Glutamatergic neuron (in vitro differentiated cells): Measurements from ENCODE around the gene IFI27L1. TPM values are rescaled to one million over a fixed set of nuclear protein-coding genes. Genes with fewer than 3 reads are reported as not detected.

ENCODE experiments used
- DNase-seq: peaks from one replicate; pipeline ENCODE4 v3.0.0; 2022
- H3K27ac Mint-ChIP-seq: one replicate; pipeline ENCODE4 v1.8.0; 2020; ENCODE audit warnings: mild to moderate bottlenecking, mixed read lengths, inconsistent platforms; ENCODE audit not compliant: unreplicated experiment
- H3K27me3 Mint-ChIP-seq: one replicate; pipeline ENCODE4 v1.8.0; 2020; ENCODE audit warnings: mild to moderate bottlenecking, moderate library complexity, mixed read lengths, inconsistent platforms; ENCODE audit not compliant: unreplicated experiment
- H3K36me3 Mint-ChIP-seq: one replicate; pipeline ENCODE4 v1.8.0; 2020; ENCODE audit warnings: mild to moderate bottlenecking, mixed read lengths, inconsistent platforms; ENCODE audit not compliant: unreplicated experiment
- H3K4me1 Mint-ChIP-seq: one replicate; pipeline ENCODE4 v1.8.0; 2020; ENCODE audit warnings: mild to moderate bottlenecking, low read depth, mixed read lengths, inconsistent platforms; ENCODE audit not compliant: unreplicated experiment
- H3K4me3 Mint-ChIP-seq: one replicate; pipeline ENCODE4 v1.8.0; 2020; ENCODE audit warnings: mild to moderate bottlenecking, mixed read lengths, inconsistent platforms; ENCODE audit not compliant: unreplicated experiment
- H3K9me3 Mint-ChIP-seq: one replicate; pipeline ENCODE4 v1.8.0; 2020; ENCODE audit warnings: mild to moderate bottlenecking, moderate library complexity, mixed read lengths, inconsistent platforms; ENCODE audit not compliant: unreplicated experiment
- total RNA-seq: library from RNA; stranded (reverse); fragmentation: NEBNext Ultra II Directional; extraction: Animal tissue kit (Norgen Biotek cat#: 25700); gene quantifications from one replicate; pipeline ENCODE4 v1.2.1, GENCODE V29; 2021; ENCODE audit not compliant: unreplicated experiment
- TF ChIP-seq, protein P1 (sequence below): fragments of 200-600 bp; sonication (generic); IDR thresholded peaks from one replicate; pipeline ENCODE4 v1.5.0; 2021; ENCODE audit not compliant: partially characterized antibody, unreplicated experiment

Gene IFI27L1
- total RNA-seq, 1 donor from 2014 or later = 45.7 TPM

DNA sequence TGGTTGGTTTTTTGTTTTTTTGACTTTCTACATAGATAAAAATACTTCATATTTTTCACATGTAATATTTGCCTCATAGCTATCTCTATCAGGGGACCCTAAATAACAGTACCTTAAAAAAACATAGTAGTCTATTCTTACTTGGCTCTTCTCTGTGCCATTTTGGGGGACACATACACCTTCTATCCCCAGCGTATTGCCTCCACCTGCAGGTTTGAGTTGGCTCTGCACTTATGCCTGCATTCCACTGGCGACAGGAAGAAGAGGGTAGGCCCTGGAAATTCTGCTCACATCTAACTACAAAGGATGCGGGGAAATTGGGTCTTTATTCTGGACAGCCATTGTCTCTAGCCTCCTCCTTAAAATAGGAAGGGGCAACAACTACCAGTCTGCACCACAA, 62.1 kb downstream of the IFI27L1 start:
- H3K27me3 Mint-ChIP-seq = no peaks in the 10 kb centered on the region
- no peak overlapping the region for H3K4me3 Mint-ChIP-seq
- peaks cover 7% of the 10 kb centered on the region for H3K4me1 Mint-ChIP-seq
- no peak overlapping the region for H3K27ac Mint-ChIP-seq
- H3K36me3 Mint-ChIP-seq = no peaks in the 10 kb centered on the region
- peaks cover 4% of the 10 kb centered on the region for H3K9me3 Mint-ChIP-seq
- DNase-seq = no peak
- TF ChIP-seq, protein P1, sequence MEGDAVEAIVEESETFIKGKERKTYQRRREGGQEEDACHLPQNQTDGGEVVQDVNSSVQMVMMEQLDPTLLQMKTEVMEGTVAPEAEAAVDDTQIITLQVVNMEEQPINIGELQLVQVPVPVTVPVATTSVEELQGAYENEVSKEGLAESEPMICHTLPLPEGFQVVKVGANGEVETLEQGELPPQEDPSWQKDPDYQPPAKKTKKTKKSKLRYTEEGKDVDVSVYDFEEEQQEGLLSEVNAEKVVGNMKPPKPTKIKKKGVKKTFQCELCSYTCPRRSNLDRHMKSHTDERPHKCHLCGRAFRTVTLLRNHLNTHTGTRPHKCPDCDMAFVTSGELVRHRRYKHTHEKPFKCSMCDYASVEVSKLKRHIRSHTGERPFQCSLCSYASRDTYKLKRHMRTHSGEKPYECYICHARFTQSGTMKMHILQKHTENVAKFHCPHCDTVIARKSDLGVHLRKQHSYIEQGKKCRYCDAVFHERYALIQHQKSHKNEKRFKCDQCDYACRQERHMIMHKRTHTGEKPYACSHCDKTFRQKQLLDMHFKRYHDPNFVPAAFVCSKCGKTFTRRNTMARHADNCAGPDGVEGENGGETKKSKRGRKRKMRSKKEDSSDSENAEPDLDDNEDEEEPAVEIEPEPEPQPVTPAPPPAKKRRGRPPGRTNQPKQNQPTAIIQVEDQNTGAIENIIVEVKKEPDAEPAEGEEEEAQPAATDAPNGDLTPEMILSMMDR = no peak

DNA sequence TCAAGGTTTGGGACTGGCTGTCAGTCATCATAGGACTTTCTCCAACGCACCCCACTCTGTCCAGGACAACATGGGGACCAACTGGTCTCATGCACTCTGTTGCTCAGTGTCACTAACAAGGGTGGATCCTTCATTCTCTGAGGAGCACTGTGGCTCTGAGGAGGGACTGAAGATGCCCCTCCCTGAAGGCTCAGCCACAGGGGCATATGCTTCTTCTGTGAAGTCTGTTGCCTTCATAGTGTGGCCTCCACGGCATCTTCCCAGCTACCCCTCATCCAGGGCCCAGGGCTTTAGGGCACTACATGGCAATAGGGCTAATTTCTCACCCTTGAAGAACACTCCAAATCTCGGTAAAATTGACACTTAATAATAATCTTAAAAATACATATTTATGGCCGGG, 62.6 kb downstream of the IFI27L1 start:
- peaks cover 4% of the 10 kb centered on the region for H3K9me3 Mint-ChIP-seq
- H3K4me1 Mint-ChIP-seq = peaks cover 7% of the 10 kb centered on the region
- no peak overlapping the region for H3K4me3 Mint-ChIP-seq
- DNase-seq = no peak
- no peak overlapping the region for H3K27ac Mint-ChIP-seq
- TF ChIP-seq, protein P1 = no peak
- H3K36me3 Mint-ChIP-seq = no peaks in the 10 kb centered on the region
- no peaks in the 10 kb centered on the region for H3K27me3 Mint-ChIP-seq

GRCh38 chr14:94144765-94145164, 63.7 kb downstream of the IFI27L1 start:
- Mint-ChIP-seq H3K9me3 (peaks cover 4% of the 10 kb centered on the region), H3K4me3 (no peak overlapping the region), H3K36me3 (no peaks in the 10 kb centered on the region), H3K27me3 (no peaks in the 10 kb centered on the region), H3K4me1 (peaks cover 7% of the 10 kb centered on the region), H3K27ac (peak overlapping the region; percentile 14)
- no peak for DNase-seq
- TF ChIP-seq, protein P1 = no peak

GRCh38 chr14:94145902-94146527, 64.9 kb downstream of the IFI27L1 start:
- H3K4me3 Mint-ChIP-seq = no peak overlapping the region
- H3K36me3 Mint-ChIP-seq = no peaks in the 10 kb centered on the region
- peaks cover 5% of the 10 kb centered on the region for H3K4me1 Mint-ChIP-seq
- peaks cover 4% of the 10 kb centered on the region for H3K9me3 Mint-ChIP-seq
- no peaks in the 10 kb centered on the region for H3K27me3 Mint-ChIP-seq
- DNase-seq = no peak
- TF ChIP-seq, protein P1 = no peak
- no peak overlapping the region for H3K27ac Mint-ChIP-seq

Other genes starting within 250 kb of the IFI27L1 start
- gene FAM181A, start 154.0 kb upstream of the IFI27L1 start, total RNA-seq = not detected
- 16.6 TPM for gene ASB2, start 104.7 kb upstream of the IFI27L1 start, total RNA-seq
- not detected for gene CCDC197, start 84.0 kb upstream of the IFI27L1 start, total RNA-seq
- gene OTUB2, start 55.0 kb upstream of the IFI27L1 start, total RNA-seq = 5.5 TPM
- gene DDX24, start 108 bp upstream of the IFI27L1 start, total RNA-seq = 257 TPM
- 3.7 TPM for gene IFI27, start 29.4 kb downstream of the IFI27L1 start, total RNA-seq
- gene IFI27L2, start 48.3 kb downstream of the IFI27L1 start, total RNA-seq = 52.7 TPM
- 1.6 TPM for gene PPP4R4, start 93.0 kb downstream of the IFI27L1 start, total RNA-seq
- not detected for gene SERPINA10, start 212.0 kb downstream of the IFI27L1 start, total RNA-seq
- not detected for gene SERPINA6, start 242.0 kb downstream of the IFI27L1 start, total RNA-seq